OCI-M2 (cell line): ENCODE results near the gene DIAPH2.

ENCODE experiments used
- DNase-seq: peaks from one replicate; lab custom pipeline; 2025; ENCODE audit not compliant: unreplicated experiment; lab: John Stamatoyannopoulos, UW

The DIAPH2 gene

GRCh38 chrX:96924581-96924980, 239.9 kb downstream of the DIAPH2 start:
- DNase-seq = no peak

GRCh38 chrX:96929036-96929435, 244.4 kb downstream of the DIAPH2 start:
- no peak for DNase-seq

- DNase-seq = no peak
Observed at GRCh38 chrX:96957718-96958117, 273.1 kb downstream of the DIAPH2 start.

GRCh38 chrX:96971812-96972211, 287.2 kb downstream of the DIAPH2 start:
- DNase-seq = no peak

GRCh38 chrX:96978906-96979305, 294.3 kb downstream of the DIAPH2 start:
- no peak for DNase-seq

- DNase-seq = no peak
Observed at GRCh38 chrX:96979766-96980165, 295.1 kb downstream of the DIAPH2 start.

- no peak for DNase-seq
Observed at GRCh38 chrX:96982161-96982560, 297.5 kb downstream of the DIAPH2 start.

GRCh38 chrX:96984538-96984937, 299.9 kb downstream of the DIAPH2 start:
- DNase-seq = no peak

- no peak for DNase-seq
Observed at GRCh38 chrX:96985046-96985445, 300.4 kb downstream of the DIAPH2 start.

- no peak for DNase-seq
Observed at GRCh38 chrX:96987228-96987627, 302.6 kb downstream of the DIAPH2 start.

GRCh38 chrX:96989830-96990571, 305.4 kb downstream of the DIAPH2 start:
- no peak for DNase-seq

GRCh38 chrX:96994093-96994492, 309.5 kb downstream of the DIAPH2 start:
- no peak for DNase-seq

GRCh38 chrX:96997196-96997595, 312.6 kb downstream of the DIAPH2 start:
- DNase-seq = no peak

GRCh38 chrX:97000682-97001368, 316.2 kb downstream of the DIAPH2 start:
- no peak for DNase-seq

- no peak for DNase-seq
Observed at GRCh38 chrX:97006167-97006566, 321.5 kb downstream of the DIAPH2 start.

GRCh38 chrX:97009391-97009790, 324.7 kb downstream of the DIAPH2 start:
- no peak for DNase-seq

- no peak for DNase-seq
Observed at GRCh38 chrX:97011540-97011939, 326.9 kb downstream of the DIAPH2 start.

GRCh38 chrX:97016106-97016505, 331.5 kb downstream of the DIAPH2 start:
- DNase-seq = no peak

GRCh38 chrX:97021680-97022079, 337.0 kb downstream of the DIAPH2 start:
- DNase-seq = no peak

- DNase-seq = no peak
Observed at GRCh38 chrX:97026406-97026805, 341.8 kb downstream of the DIAPH2 start.

GRCh38 chrX:97027384-97027922, 342.8 kb downstream of the DIAPH2 start:
- DNase-seq = no peak

GRCh38 chrX:97030463-97030862, 345.8 kb downstream of the DIAPH2 start:
- no peak for DNase-seq
